Measurements from ENCODE around the gene HSPA1A.
A peak's percentile ranks its signal among the peaks of the same experiment; 100 is the strongest.

The HSPA1A gene

DNA sequence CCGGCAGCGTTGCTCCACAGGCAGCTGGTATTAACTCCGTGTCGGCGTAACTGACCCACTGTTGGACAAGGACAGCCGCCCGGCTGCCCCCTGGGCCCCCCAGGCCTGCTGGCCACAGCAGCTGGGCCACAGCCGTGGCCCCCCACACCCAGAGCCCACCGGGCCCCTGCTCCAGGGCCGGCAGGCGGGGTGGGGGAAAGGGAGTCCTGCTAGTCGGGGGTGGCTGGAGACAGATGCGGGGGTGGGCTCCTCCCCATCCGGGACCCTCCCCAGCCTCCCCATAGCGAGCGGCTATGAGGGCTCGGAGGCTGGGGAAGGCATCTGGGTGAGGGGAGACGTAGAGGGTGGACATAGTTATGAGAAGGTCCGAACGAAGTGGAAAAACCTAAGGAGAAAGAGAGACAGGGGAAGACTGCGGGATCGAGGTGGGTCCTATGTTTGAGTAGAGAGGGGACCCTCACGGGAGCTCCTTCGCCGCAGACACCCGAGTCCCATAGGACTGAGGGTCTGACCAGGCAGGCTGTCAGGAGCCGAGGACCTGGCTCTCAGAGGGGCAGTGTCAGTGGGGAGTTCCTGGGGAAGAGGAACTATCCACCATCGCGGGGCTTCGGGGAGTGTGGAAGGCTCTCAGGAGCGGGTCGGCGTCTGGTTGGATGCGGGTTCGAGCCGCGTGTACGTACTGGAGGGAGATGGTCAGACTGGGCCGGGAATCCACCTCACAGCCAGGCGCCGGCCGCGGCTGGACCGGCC is 20.3 kb upstream of the HSPA1A start:
- TF ChIP-seq POLR2AphosphoS5 (IDR thresholded peaks at IDR 0.05; ENCODE audit: low read depth, low read length) (no peak), TAF1 (IDR thresholded peaks at IDR 0.05; ENCODE audit: borderline replicate concordance, insufficient read depth, low read length) (0 out of 2 replicates have a peak, but pooled peaks have one; percentile 3), SIN3A (IDR thresholded peaks at IDR 0.05; ENCODE audit: borderline replicate concordance, insufficient read depth, low read length) (peak; percentile 35; the same call in 1 of the 2 replicates), FOXP2 (optimal IDR thresholded peaks at IDR 0.05; ENCODE audit: borderline replicate concordance, extremely low read depth, extremely low read length, insufficient read depth) (no peak)
- TF ChIP-seq, protein P1, sequence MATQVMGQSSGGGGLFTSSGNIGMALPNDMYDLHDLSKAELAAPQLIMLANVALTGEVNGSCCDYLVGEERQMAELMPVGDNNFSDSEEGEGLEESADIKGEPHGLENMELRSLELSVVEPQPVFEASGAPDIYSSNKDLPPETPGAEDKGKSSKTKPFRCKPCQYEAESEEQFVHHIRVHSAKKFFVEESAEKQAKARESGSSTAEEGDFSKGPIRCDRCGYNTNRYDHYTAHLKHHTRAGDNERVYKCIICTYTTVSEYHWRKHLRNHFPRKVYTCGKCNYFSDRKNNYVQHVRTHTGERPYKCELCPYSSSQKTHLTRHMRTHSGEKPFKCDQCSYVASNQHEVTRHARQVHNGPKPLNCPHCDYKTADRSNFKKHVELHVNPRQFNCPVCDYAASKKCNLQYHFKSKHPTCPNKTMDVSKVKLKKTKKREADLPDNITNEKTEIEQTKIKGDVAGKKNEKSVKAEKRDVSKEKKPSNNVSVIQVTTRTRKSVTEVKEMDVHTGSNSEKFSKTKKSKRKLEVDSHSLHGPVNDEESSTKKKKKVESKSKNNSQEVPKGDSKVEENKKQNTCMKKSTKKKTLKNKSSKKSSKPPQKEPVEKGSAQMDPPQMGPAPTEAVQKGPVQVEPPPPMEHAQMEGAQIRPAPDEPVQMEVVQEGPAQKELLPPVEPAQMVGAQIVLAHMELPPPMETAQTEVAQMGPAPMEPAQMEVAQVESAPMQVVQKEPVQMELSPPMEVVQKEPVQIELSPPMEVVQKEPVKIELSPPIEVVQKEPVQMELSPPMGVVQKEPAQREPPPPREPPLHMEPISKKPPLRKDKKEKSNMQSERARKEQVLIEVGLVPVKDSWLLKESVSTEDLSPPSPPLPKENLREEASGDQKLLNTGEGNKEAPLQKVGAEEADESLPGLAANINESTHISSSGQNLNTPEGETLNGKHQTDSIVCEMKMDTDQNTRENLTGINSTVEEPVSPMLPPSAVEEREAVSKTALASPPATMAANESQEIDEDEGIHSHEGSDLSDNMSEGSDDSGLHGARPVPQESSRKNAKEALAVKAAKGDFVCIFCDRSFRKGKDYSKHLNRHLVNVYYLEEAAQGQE (IDR thresholded peaks at IDR 0.05; ENCODE audit: insufficient read depth in 1 of 2, low read depth in 2 of 2, low read length in 2 of 2), result no peak

DNA sequence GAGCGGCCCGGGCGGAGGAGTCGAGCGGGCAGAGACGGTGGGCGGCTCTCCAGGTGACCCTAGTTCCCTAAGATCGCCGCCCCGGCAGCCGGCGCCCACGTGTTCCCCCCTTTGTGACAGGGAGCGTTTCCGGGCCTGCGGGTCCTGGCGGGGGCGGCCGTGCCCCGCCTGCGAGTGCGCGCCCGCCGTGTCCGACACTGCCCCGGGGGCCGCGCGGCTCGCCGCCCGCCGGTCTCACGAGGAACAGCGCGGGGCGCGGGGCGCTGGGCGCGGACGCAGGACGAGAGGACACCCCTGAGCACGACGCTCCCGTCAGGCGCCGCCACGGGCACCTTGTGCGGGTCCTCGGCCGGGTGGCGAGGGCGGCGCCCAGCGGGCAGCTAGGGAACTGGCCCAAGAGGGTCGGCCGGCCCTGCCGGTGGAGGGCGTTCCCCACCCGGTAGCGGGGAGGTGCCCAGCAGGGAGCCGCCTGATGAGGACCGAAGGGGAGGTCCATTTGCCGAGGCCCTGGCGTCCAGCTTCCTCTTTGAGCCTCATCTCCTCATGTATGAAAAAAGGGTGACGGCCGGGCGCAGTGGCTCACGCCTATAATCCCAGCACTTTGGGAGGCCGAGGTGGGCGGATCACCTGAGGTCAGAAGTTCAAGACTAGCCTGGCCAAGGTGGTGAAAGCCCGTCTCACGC is 19.6 kb upstream of the HSPA1A start, which contains the start of gene VARS1:
Gene VARS1 (minus strand): TSS at position 137 of the 683 bp plus-strand sequence. CDS start 535 bp downstream, outside the sequence.
- TF ChIP-seq, protein P1 (IDR thresholded peaks at IDR 0.05; ENCODE audit: insufficient read depth in 1 of 2, low read depth in 2 of 2, low read length in 2 of 2), result 0 out of 4 replicates have a peak, but pooled peaks of 1 of the 2 experiments have one; percentile 11
- TF ChIP-seq POLR2AphosphoS5 (IDR thresholded peaks at IDR 0.05; ENCODE audit: low read depth, low read length), result peak; percentile 58; the same call in 1 of the 2 replicates
- TF ChIP-seq FOXP2 (optimal IDR thresholded peaks at IDR 0.05; ENCODE audit: borderline replicate concordance, extremely low read depth, extremely low read length, insufficient read depth), result peak; percentile 92
- TF ChIP-seq SIN3A (IDR thresholded peaks at IDR 0.05; ENCODE audit: borderline replicate concordance, insufficient read depth, low read length), result peak; percentile 88; the same call in 1 of the 2 replicates
- 0 out of 2 replicates have a peak, but pooled peaks have one; percentile 48 for TF ChIP-seq TAF1 (IDR thresholded peaks at IDR 0.05; ENCODE audit: borderline replicate concordance, insufficient read depth, low read length)

GRCh38 chr6:31796993-31797385 is 18.4 kb upstream of the HSPA1A start:
- TF ChIP-seq TAF1 (IDR thresholded peaks at IDR 0.05; ENCODE audit: borderline replicate concordance, insufficient read depth, low read length) (no peak), FOXP2 (optimal IDR thresholded peaks at IDR 0.05; ENCODE audit: borderline replicate concordance, extremely low read depth, extremely low read length, insufficient read depth) (no peak), POLR2AphosphoS5 (IDR thresholded peaks at IDR 0.05; ENCODE audit: low read depth, low read length) (no peak), SIN3A (IDR thresholded peaks at IDR 0.05; ENCODE audit: borderline replicate concordance, insufficient read depth, low read length) (no peak)
- TF ChIP-seq, protein P1 (IDR thresholded peaks at IDR 0.05; ENCODE audit: insufficient read depth in 1 of 2, low read depth in 2 of 2, low read length in 2 of 2), result no peak

DNA sequence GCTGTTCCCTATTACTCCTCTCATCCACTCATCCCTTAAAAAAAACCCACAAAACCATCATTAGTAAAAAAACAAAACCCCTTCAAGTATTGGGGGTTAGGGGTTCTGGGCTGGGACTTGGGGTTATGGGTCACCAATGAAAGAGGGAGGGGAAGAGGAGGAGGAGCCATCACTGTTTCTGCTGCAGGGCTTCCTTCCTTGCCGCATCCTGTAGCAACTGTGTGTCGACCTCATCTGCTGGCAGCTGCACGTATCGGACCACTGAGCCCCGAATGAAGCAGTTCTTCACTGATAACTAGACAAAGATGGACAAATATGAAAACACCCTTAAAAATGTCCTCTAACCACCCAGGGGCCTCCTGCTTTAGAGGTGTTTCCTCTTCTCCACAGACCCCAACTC is 17.8 kb upstream of the HSPA1A start:
- peak; percentile 18; the same call in 1 of the 2 replicates for TF ChIP-seq POLR2AphosphoS5 (IDR thresholded peaks at IDR 0.05; ENCODE audit: low read depth, low read length)
- no peak for TF ChIP-seq SIN3A (IDR thresholded peaks at IDR 0.05; ENCODE audit: borderline replicate concordance, insufficient read depth, low read length)

DNA sequence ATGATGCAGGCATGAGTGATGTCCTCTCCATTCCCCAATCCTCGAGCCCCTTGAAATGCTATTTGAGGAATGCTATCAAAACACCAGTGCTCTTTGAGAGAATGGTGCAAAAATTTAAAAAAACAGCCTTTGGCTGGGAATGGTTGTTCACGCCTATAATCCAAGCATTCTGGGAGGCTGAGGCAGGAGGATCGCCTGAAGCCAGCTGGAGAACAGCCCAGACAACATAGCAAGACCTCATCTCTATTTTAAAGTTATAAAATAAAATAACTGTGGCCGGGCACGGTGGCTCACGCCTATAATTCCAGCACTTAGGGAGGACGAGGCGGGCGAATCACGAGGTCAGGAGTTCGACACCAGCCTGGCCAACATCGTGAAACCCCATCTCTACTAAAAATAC is 15.6 kb upstream of the HSPA1A start:
- TF ChIP-seq TAF1 (IDR thresholded peaks at IDR 0.05; ENCODE audit: borderline replicate concordance, insufficient read depth, low read length), result no peak
- no peak for TF ChIP-seq POLR2AphosphoS5 (IDR thresholded peaks at IDR 0.05; ENCODE audit: low read depth, low read length)
- TF ChIP-seq SIN3A (IDR thresholded peaks at IDR 0.05; ENCODE audit: borderline replicate concordance, insufficient read depth, low read length), result no peak
- TF ChIP-seq FOXP2 (optimal IDR thresholded peaks at IDR 0.05; ENCODE audit: borderline replicate concordance, extremely low read depth, extremely low read length, insufficient read depth), result no peak
- TF ChIP-seq, protein P1 (IDR thresholded peaks at IDR 0.05; ENCODE audit: insufficient read depth in 1 of 2, low read depth in 2 of 2, low read length in 2 of 2), result no peak

Measured in PFSK-1 (cell line).